Stimulated activated naive CD8-positive, alpha-beta T cell treated with anti-CD3 and anti-CD28 coated beads, Interleukin-15, Interleukin-2, amounts not matched to agents 100 U/mL and 50 U/mL, for 24 hours (primary cell): ENCODE results near the gene EVC2.
"Not testable (repeated sequence)": the region's sequence is repeated elsewhere in the genome, so short reads cannot be mapped to it uniquely, and the experiment has no call there.

ENCODE experiments used
- ATAC-seq: fragments of 150-1000 bp; cut with Tn5 transposase; one replicate; pipeline ENCODE4 v1.10.0; 2021
- DNase-seq: peaks from one replicate; pipeline ENCODE4 v3.0.0; 2021

Gene EVC2

DNA sequence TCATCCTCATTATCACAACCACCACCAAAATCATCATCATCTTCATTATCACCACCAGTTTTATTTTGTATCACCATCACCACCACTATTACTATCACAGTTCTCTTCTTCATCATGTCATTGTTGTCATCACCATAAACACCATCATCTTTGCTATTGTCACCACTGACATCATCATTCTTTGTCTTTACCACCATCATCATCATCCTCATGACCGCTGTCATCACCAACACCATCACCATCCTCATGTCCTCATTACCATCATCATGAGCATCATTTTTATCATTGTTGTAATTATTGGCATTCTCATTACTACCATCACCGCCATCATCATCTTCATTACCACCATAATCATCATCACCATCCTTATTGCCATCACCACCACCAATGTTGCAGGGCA is 34.0 kb upstream of the EVC2 start:
- ATAC-seq (no peak), DNase-seq (no peak)

DNA sequence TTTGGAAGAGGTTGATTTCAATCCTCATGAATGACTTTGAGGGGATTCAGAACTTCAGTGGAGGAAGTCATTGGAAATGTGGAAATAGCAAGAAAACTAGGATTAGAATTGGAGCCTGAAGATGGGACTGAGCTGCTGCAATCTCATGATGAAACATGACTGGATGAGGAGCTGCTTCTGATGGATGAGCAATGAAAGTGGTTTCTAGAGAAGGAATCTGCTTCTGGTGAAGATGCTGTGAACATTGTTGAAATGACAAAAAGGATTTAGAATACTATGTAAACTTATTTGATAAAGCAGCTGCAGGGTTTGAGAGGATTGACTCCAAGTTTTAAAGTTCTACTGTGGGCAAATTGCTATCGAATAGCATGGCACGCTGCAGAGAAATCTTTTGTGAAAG is 29.7 kb upstream of the EVC2 start:
- DNase-seq (no peak), ATAC-seq (no peak)

DNA sequence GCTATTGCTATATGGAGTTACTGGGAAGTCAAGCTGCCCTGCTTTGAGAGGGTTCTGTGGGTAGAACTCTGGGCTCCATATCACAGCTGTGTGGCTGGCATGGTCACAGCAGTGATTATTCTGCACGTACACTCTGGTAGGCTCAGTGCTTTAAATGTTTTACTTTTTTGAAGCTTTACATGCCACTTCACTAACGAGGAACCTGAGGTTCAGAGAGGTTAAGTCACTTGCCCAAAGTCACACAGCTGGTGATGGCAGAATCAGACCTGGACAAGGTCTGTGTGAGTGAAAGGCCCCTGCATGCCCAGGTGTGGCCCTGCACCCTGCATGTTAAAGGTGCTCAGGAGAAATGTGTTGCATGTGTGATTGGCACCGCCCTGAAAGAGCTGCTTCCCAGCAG is 27.1 kb upstream of the EVC2 start:
- DNase-seq (no peak), ATAC-seq (no peak)

DNA sequence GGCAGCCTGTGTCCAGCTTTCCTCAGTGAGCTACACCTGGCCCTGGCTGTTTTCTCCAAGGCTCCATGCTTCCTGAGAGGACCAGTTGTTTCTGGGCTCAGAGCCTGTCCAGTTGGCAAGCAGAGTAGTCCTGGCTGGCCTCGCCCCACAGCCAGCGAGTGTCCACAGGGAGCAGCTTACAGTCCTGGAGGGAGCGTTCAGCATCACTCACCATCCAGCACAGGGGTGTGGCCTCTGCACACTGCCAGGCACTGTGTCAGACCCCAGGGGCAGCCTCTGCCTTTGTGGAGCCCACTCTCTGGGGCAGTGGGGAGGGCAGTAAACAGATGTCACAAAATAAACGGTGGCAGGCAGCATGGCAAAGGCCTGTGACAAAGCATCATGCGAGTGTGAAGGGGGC is 26.5 kb upstream of the EVC2 start:
- DNase-seq: no peak
- ATAC-seq: no peak

DNA sequence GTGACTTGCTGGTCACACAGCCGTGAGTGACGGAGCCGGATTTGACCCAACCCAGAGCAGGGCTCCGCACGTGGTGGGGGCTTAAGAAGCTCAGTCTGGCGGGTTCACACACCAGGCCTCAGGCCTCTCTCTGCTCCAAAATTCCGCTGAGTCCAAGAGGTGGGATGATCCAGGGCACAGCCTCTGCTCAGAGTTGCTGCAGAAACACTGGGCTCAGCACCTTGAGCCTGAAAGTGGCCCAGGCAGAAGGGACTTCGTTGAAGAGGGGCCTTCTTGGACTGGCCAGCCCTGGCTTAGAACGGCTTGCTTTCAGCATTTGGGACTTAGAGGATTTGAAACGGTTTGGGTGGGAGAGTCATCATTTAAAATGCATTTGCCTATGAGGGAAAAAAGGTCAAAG is 23.8 kb upstream of the EVC2 start:
- DNase-seq (no peak), ATAC-seq (no peak)

DNA sequence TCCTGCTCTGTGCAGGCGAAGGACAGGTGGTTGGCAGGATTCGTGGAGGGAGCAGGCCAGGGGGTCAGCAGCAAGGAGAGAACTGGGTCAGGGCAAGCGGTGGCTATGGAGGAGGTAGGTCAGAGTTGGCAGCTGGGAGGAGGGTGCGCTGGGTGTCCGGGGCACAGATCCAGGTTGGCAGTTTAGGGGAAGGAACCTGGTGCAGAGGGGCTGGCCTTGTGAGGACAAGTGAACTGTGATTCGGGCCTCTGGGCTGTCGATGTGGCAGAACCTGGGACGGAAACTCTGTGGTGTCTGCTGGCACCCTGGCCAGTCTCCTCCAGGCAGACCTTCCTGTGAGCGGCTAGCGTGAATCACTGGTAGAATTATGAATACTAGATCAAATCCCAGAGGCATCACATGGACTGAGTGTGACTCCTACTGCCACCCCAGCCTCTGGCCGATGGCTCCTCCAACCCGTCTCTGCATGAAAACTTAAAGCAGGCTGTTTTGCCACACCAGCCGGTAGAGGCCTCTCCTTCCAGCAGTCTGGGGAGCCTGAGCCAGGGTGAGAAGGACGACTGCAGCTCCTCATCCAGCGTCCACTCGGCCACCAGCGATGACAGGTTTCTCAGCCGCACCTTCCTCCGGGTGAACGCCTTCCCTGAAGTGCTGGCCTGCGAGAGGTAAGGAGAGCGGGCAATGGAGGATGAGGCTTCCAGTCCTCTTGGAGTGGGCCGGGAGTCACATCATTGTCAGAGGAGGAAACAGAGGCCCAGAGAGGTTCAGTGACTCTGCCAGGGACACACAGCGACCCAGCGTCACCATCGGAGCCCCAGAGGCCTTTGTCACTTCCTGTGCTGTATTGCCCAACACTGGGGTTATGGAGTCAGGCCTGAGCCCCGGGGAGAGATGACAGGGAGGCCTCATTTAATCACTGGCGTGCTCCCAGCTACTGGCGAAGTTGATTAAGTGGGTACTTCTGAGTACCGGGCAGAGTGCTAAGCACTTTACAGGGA is 22.9 kb upstream of the EVC2 start:
- DNase-seq (no peak), ATAC-seq (no peak)

DNA sequence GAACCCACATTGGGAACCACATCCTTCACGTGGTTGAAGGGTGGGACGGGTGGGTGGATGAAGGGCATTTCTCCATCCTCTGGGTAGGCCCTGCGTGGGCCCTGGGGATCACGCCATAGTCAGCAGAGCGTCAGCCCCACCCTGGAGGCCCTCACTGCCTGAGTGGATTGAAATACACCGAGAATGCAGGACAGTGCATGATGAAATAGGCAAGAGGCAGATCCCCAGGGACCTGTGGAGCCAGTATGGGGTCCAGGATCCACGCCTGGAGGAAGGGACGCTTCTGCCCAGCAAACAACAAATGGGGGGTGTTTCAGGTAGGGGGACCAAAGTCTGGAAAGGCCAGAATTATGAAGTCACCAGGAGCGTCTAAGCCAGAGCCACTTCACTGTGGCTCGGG is 22.1 kb upstream of the EVC2 start:
- no peak for DNase-seq
- no peak for ATAC-seq

DNA sequence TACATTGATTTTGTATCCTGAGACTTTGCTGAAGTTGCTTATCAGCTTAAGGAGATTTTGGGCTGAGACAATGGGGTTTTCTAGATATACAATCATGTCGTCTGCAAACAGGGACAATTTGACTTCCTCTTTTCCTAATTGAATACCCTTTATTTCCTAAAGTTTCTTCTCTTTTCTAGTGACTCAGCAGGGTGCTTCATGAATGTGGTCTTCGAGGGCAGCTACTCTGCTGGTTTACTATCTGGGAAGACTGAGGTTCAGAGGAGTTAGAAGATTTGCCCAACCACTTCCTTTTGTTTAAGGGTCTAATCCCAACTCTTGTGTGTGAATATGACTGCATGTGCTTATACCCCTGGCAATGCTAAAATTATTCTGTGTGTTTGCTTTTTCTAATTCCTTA is 20.1 kb upstream of the EVC2 start:
- ATAC-seq, DNase-seq: not testable (repeated sequence)

DNA sequence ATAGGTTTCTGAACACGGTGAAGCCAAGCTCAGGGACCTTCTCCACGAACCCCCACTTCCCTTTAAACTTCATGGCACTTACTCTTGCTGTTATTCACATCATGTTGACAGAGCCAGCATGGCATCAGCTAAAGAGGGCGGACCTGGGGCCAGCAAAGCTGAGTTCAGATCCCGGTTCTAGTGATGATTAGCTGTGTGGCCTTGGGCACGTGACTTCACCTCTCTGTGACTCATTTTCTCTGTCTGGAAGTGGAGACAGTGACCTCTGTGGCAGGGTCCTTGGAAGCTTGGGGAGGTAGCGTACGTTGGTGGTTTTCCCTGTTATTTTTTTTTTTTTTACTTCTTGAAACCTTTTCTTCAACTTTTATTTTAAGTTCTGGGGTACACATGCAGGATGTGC is 16.0 kb upstream of the EVC2 start:
- no peak for ATAC-seq
- DNase-seq: no peak

DNA sequence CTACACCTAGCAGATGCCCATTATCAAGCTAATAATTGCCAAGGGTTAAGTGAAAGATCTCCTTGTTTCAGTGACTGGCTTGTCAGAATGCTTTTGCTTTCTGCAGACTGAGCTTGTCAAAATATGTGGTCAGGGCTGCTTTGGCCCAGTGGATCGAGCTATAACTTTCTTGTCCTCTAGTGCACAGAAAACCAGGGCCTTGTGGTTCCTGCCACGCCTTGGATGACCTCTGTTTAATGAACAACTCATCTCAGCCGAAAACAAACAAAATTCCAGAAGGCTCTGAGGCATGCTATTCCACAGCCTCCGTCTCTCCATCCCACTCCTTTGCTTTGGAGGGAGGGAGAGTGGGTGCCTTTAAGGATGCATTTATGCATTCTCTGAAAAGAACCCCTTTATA is 14.0 kb upstream of the EVC2 start:
- DNase-seq: no peak
- no peak for ATAC-seq

DNA sequence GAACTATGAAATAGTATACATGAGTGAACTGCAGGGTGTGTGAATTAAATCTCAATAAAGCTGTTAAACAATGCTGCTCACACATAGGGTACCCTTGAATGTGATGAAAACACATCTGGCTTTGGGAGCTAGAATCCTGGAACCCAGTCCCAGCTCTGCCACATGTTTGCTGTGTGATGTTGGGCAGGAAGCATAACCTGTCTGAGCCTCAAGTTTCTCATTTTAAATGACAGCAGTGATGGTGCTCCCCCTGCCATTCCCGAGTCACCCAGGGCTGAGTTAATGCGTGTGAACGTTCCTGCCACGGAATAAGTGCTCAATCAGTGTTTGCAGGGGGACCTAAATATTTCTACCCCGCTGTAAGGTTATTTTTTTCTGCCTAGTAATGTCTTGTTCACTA is 13.6 kb upstream of the EVC2 start:
- ATAC-seq: no peak

DNA sequence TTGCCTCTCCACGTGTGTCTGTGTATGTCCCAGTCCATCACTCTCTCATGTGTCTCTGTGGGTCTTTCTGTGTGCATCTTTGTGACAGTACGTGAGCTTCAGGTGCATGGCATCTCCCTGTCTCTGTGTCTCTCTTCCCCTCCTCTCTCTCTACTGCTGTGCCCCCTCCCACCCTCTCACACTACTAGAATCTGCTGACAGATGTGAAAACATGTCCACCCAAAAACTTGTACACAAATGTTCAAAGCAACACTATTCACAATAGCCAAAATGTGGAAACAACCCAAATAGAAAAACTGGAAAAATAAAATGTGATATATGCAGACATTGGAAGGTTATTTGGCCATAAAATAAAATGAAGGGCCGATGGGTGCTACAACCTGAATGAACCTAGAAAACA is 12.6 kb upstream of the EVC2 start:
- DNase-seq: no peak
- no peak for ATAC-seq

More for the DNA sequence above, 13.6 kb upstream of the EVC2 start:
- no peak for DNase-seq

DNA sequence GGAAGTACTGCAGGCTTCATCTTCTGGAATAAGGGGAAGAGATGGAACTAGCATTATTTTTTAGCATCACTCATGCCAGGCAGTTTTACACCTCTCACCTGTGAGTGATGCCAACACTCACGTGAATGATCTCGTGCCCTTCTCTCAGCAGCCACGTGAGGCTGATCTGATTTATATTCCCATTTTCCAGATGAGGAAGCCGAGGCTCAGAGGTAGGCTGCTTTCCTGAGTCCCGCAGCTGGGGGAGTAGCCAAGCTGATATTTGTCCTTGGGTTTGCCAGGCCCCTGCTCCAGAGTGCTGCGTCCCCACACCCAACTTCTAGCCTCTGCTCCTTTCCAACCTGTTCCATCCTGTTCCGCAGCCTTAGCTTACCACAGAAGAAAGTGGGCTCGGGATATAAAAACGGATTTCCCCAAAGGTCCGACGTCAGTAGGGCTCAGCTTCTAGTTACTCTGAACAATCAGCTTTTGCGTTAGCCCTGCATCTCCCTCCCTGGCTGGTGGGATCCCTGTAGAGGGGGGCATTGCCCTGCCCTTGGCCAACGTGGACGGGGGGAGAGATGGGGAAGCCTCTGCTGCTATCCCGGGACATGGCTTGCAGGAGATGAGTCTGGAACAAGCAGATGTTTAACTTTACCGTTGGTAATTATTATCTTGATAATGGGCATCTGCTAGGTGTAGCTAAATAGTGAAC is 11.9 kb upstream of the EVC2 start:
- no peak for DNase-seq
- ATAC-seq: no peak

DNA sequence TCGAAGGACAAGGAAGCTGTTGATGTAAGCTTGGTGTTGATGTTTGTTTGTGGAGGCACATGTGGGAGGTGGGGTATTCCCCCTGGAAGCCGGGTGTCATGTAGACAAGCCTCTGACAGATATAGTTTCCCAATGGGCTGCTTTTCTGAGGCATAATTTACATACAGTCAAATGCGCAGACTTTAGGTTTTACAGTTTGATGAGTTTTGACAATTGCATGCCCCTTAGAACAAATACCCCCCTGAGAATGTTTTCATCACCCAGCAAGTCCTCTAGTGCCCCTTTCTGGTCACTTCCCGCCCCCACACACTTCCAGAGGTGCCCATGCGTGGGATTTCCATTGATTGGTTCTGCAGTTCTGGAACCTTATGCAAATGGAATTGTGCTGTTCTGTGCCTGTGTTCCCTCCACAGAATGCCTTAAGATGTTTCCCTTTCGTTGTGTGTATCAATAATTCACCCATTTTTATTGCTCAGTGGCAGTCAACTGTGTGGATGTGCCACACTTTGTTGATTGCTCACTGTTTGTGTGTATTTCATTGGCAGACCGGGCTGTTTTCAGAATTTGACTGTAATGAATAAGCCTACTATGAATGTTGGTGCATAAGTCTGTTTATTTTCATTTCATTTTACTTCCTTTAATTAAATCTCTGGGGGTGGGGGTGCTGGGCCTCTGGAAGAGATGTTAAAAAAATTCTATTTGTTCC is 11.1 kb upstream of the EVC2 start:
- no peak for DNase-seq
- ATAC-seq: no peak

DNA sequence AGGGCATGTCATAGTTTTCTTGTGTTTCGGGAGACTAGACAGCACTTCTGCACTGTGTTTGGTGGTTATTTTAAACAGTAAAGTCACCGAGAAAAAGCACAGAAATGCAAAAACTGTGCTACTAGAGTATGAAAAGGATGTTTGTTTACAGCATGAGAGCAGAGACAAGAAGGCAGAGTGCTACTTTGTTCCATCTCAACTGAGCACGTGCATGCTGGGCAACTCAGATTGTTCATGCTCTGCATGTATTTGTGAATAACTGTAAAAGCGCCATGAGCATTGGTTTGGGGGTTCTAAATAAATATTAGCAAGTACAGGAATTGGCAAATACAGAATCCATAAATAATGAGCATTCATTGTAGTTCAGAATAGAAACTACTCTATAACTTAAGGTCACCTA is 10.1 kb upstream of the EVC2 start:
- no peak for DNase-seq
- no peak for ATAC-seq

DNA sequence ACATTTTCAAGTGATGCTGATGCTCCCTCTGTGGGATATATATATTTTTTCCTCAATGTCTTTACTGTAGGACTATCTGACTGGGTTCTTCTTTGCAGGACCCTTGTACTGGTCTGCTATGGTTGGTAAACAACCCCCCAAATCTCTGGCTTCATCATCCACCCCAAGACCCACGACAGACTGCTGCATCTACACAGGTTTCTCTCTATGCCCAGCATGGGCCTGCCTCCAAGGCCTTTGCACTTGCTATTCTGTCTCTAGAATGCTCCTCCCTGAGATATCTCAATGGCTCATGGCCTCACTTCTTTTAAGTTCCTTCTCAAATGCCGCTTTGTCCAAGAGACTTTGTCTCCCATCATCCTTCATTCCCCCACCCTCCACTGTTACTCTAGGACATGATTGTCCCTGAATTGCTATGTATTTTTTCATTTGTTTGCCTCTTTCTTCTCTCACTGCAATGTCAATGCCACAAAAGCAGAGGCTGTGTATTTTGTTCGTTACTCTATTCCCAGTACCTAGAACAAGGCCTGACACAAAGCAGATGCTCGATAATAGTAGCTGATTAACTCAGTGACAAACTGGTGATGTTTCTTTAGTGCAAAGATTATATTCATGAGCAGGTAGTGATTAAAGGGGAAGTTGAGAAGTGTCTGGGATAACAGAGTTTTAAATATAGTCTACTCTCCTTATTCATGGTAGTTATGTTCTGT is 9.2 kb upstream of the EVC2 start:
- ATAC-seq (no peak), DNase-seq (no peak)

DNA sequence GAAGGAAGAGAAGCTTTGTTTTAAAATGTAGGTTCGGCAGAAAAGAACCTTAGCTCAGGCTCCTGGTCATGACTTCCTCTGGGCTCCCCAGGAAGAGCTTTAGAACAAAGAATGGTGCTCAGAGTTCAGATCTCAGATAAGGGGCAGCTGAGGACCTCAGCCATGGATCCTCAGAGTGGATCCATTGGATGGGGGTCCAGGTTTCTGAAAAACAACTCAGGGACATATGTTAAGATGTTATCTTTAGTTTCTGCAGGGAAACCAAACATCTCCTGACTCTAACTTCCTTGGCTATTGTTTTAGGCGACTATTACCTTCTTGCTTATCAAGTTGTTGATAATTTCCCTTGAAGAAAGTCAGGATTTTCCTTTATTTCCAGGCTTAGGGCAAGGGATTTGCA is 8.0 kb upstream of the EVC2 start:
- DNase-seq: no peak
- no peak for ATAC-seq

DNA sequence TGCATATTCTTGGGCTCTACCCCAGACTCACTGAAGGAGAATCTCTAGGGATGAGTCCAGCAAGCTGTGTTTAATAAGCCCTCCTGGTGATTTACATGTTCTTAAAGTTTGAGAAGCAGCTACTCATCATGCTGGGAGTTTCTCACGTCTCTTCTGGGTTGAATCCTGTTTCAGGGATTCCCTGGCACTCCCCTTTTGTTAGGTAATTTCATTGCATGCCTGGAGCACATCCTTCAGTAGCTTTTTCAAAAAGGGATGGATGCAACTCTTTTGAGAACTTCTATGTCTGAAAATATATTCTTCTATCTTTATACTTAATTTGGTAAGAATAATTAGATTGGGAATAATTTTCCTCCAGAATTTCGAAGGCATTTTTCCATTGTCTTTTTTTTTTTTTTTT is 7.0 kb upstream of the EVC2 start:
- DNase-seq (no peak), ATAC-seq (no peak)

DNA sequence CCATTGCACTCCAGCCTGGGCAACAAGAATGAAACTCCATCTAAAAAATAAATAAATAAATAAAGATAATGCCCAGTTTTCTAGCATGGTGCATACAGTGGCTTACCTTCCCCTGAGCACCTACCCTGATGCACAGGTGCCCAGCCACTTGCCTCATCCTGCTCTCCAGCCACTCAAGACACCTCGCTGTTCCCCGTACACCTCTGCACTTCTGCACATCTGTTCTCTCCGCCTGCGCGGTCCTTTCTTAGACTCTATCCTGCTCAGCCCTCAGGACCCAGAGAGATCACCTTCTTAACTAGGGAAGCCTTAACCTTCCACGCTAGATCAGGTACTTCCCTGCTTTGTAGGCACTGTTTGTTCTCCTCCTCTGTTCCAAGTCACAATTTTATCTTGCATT is 5.5 kb upstream of the EVC2 start:
- DNase-seq (no peak), ATAC-seq (no peak)

DNA sequence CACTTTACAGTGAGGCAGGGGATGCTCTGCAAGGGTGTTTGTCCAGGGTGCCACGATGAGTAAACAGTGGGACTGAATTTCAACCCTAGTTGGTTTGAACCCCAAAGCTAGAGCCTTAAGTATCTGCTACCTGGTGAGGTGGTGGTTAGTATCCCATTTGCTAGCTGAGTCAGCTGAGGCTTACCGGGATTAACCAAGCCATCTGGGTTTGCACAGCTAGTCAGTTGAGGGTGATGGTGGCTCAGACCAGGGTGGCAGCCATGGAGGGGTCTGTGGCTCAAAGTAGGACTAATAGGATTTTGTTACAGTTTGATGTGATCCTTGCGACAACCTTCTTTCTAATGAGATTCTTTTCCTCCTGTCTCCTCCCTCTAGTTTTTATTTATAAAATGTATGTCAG is 4.6 kb upstream of the EVC2 start:
- no peak for ATAC-seq
- no peak for DNase-seq

DNA sequence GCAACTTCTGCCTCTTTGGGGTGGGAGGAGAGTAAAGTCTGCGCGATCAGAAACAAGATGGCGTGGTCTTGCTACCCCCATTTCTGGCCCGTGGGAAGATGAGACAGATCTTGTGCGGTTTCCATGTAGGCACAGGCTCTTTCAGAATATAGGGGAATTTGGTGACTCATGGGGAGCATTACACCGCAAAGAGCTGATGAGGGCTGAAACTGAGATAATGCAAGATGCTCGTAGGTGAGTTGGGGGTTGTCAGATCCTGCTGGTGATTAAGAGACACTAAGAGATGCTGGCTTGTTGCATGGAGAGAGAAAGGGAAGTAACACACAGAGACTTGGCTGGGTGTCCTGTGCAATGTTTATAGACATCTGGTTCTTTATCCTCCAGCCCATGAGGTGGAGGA is 4.2 kb upstream of the EVC2 start:
- DNase-seq (no peak), ATAC-seq (peak; percentile 58)

DNA sequence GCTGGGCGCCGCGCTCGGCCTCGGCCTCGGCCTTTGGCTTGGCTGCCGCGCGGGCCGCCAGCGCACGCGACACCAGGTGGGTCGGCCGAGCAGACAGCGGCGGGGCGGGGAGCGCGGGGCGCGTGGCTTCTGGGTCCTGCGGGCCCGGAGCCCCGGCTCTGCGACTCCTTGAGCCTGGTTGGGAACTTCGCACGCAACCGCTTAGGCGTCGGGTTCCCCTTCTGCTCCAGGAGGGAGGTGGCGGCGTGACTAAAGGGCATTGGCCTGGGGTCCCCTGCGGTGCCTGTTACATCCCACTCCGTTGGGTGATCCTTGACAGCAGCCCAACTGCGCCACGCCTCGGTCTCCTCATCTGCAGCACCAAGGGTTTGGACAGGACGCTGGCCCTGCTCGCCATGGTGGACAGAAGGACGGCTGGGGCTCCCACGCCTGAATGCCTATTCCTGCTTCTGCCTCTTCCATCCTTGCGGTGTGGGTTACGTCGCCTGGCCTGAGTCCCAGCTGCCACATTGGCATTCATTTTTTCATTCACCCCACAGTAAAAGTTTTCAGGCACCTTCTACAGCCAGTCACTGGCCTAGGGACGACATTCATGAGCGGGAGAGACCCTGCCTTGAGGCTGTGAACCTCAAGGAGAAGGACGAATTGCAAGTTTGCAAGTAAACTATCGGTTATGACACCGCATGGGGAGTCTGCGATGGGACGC is 3.3 kb upstream of the EVC2 start:
- DNase-seq (no peak), ATAC-seq (no peak)
